ENCODE measurements around the gene UBE2F.

The UBE2F gene

GRCh38 chr2:238060542-238061314 is 93.9 kb downstream of the UBE2F start, which contains the start of gene SCLY:
Gene SCLY (plus strand): TSS chr2:238061001. CDS start chr2:238061055, 54 bp downstream.
- peak within 1 kb of the TSS; percentile 88 for H3K4me2 ChIP-seq (ENCODE audit: insufficient read depth, low read length)
- H3K4me3 ChIP-seq (ENCODE audit: low read depth in 1 of 2, low read length in 2 of 2) = peak within 1 kb of the TSS; percentile 96 to 100
- peak within 1 kb of the TSS; percentile 97 for H3K9ac ChIP-seq (ENCODE audit: low read depth, low read length)
- peak; percentile 98 for DNase-seq
- no peaks in the 10 kb centered on the region for H4K20me1 ChIP-seq (ENCODE audit: insufficient read depth, low read length)
- H3K9me3 ChIP-seq (ENCODE audit: insufficient read depth, low read length, severe bottlenecking) = no peaks in the 10 kb centered on the region
- peaks cover 30% of the 10 kb centered on the region for H3K4me1 ChIP-seq (ENCODE audit: insufficient read depth, low read length)
- H3K79me2 ChIP-seq (ENCODE audit: insufficient read depth, low read length) = peaks cover 41% of the 10 kb centered on the region
- H2AFZ ChIP-seq (ENCODE audit: low read depth, low read length) = peak within 1 kb of the TSS; percentile 97
- H3K27me3 ChIP-seq (ENCODE audit: insufficient read depth, low read length, poor library complexity) = no peaks in the 10 kb centered on the region
- H3K27ac ChIP-seq (ENCODE audit: low read length) = peak within 1 kb of the TSS; percentile 86
- no peak for TF ChIP-seq EZH2 (IDR thresholded peaks at IDR 0.05; ENCODE audit: borderline replicate concordance, low read depth, low read length, severe bottlenecking)
- no peak for TF ChIP-seq CTCF (IDR thresholded peaks at IDR 0.05; ENCODE audit: borderline replicate concordance, extremely low read depth, low read length, poor library complexity, severe bottlenecking)
- peak; percentile 94 for ATAC-seq (ENCODE audit: insufficient read depth, low read depth)
- H3K36me3 ChIP-seq (ENCODE audit: insufficient read depth, low read length) = peaks cover 20% of the 10 kb centered on the region

GRCh38 chr2:238061315-238062202 is 94.7 kb downstream of the UBE2F start:
- peak; percentile 32 for ATAC-seq (ENCODE audit: insufficient read depth, low read depth)
- H3K27ac ChIP-seq (ENCODE audit: low read length) = peak overlapping the region; percentile 86

GRCh38 chr2:238063414-238064189 is 96.8 kb downstream of the UBE2F start:
- Histone ChIP-seq H3K4me1 (ENCODE audit: insufficient read depth, low read length) (peaks cover 57% of the 10 kb centered on the region), H2AFZ (ENCODE audit: low read depth, low read length) (no peak overlapping the region), H3K9ac (ENCODE audit: low read depth, low read length) (no peak overlapping the region), H3K36me3 (ENCODE audit: insufficient read depth, low read length) (peaks cover 40% of the 10 kb centered on the region), H4K20me1 (ENCODE audit: insufficient read depth, low read length) (0 out of 2 replicates have a peak, but pooled peaks cover 4% of the 10 kb centered on the region), H3K27me3 (ENCODE audit: insufficient read depth, low read length, poor library complexity) (no peaks in the 10 kb centered on the region), H3K9me3 (ENCODE audit: insufficient read depth, low read length, severe bottlenecking) (no peaks in the 10 kb centered on the region), H3K79me2 (ENCODE audit: insufficient read depth, low read length) (peaks cover 47% of the 10 kb centered on the region), H3K4me3 (ENCODE audit: low read depth in 1 of 2, low read length in 2 of 2) (no peak overlapping the region), H3K4me2 (ENCODE audit: insufficient read depth, low read length) (no peak overlapping the region), H3K27ac (ENCODE audit: low read length) (no peak overlapping the region)
- no peak for DNase-seq
- TF ChIP-seq CTCF (IDR thresholded peaks at IDR 0.05; ENCODE audit: borderline replicate concordance, extremely low read depth, low read length, poor library complexity, severe bottlenecking) (no peak), EZH2 (IDR thresholded peaks at IDR 0.05; ENCODE audit: borderline replicate concordance, low read depth, low read length, severe bottlenecking) (no peak)
- ATAC-seq (ENCODE audit: insufficient read depth, low read depth) = no peak

More at GRCh38 chr2:238061315-238062202, 94.7 kb downstream of the UBE2F start:
- Histone ChIP-seq H3K79me2 (ENCODE audit: insufficient read depth, low read length) (peaks cover 47% of the 10 kb centered on the region), H3K4me2 (ENCODE audit: insufficient read depth, low read length) (peak overlapping the region; percentile 88), H4K20me1 (ENCODE audit: insufficient read depth, low read length) (no peaks in the 10 kb centered on the region), H3K27me3 (ENCODE audit: insufficient read depth, low read length, poor library complexity) (no peaks in the 10 kb centered on the region), H3K36me3 (ENCODE audit: insufficient read depth, low read length) (peaks cover 28% of the 10 kb centered on the region), H3K9ac (ENCODE audit: low read depth, low read length) (peak overlapping the region; percentile 97), H3K9me3 (ENCODE audit: insufficient read depth, low read length, severe bottlenecking) (no peaks in the 10 kb centered on the region), H2AFZ (ENCODE audit: low read depth, low read length) (peak overlapping the region; percentile 97), H3K4me3 (ENCODE audit: low read depth in 1 of 2, low read length in 2 of 2) (peak overlapping the region; percentile 96 to 100), H3K4me1 (ENCODE audit: insufficient read depth, low read length) (peaks cover 36% of the 10 kb centered on the region)
- TF ChIP-seq CTCF (IDR thresholded peaks at IDR 0.05; ENCODE audit: borderline replicate concordance, extremely low read depth, low read length, poor library complexity, severe bottlenecking) = no peak
- TF ChIP-seq EZH2 (IDR thresholded peaks at IDR 0.05; ENCODE audit: borderline replicate concordance, low read depth, low read length, severe bottlenecking) = no peak
- DNase-seq = peak; percentile 58

Data from DND-41 (cell line).